A549 (cell line): ENCODE results near the gene KLHL36. TPM values are rescaled to one million over a fixed set of nuclear protein-coding genes. Genes with fewer than 3 reads are reported as not detected.

Experiments used
- ATAC-seq, 2 experiments: fragments of 200-7000 bp in 1 of 2; fragments of >200 bp in 1 of 2; cut with Nextera tagmentation in 1 of 2; cut with Tn5 transposase in 1 of 2; 3 replicates each; pipeline versions ENCODE4 v1.8.0 to v1.9.1; 2018 to 2020; ENCODE audit warnings: mild to moderate bottlenecking in 1 of 2, moderate library complexity in 1 of 2
- CTCF ChIA-PET: fragments of 300-600 bp; sonication (Branson Sonifier 250); formaldehyde crosslinking; extraction: SDS; loops from one replicate; lab custom pipeline; 2021; ENCODE audit warnings: antibody characterized with exemption, inconsistent platforms; lab: Yijun Ruan, JAX
- POLR2A ChIA-PET: fragments of 350-600 bp; formaldehyde crosslinking; extraction: SDS; loops from one replicate; lab custom pipeline; 2021; ENCODE audit warnings: antibody characterized with exemption, inconsistent platforms; lab: Yijun Ruan, JAX
- DNase-seq, 2 experiments: peaks; one replicate each; pipeline versions ENCODE4 v3.0.0 to v3.0.0-alpha.2; 2011 to 2016; ENCODE audit warnings: low read depth in 1 of 2, low spot score in 1 of 2
- FAIRE-seq: peaks from 2 replicates; lab custom pipeline; 2011; peaks lifted over from hg19 to GRCh38; lab: Jason Lieb, UNC
- H3K27ac ChIP-seq, 2 experiments: fragments of >200 bp; sonication (Bioruptor Twin); formaldehyde crosslinking; 3 replicates each; pipeline ENCODE4 v1.5.1; 2016 to 2017
- H3K4me1 ChIP-seq: fragments of >200 bp; sonication (Bioruptor Twin); formaldehyde crosslinking; 3 replicates; pipeline ENCODE4 v1.6.1; 2016
- H3K4me2 ChIP-seq: fragments of >200 bp; sonication (Bioruptor Twin); formaldehyde crosslinking; 3 replicates; pipeline ENCODE4 v1.6.1; 2016
- H3K4me3 ChIP-seq: fragments of >200 bp; sonication (Bioruptor Twin); formaldehyde crosslinking; 3 replicates; pipeline ENCODE4 v1.5.1; 2016
- H3K9me3 ChIP-seq: fragments of >200 bp; sonication (Bioruptor Twin); formaldehyde crosslinking; 3 replicates; pipeline ENCODE4 v1.6.1; 2016
- EP300 ChIP-seq, 2 experiments: fragments of >200 bp; sonication (Bioruptor Twin); formaldehyde crosslinking; IDR thresholded peaks; 2 replicates in 1 of 2; 3 replicates in 1 of 2; pipeline ENCODE4 v1.6.1; 2016 to 2017
- HOXA7 ChIP-seq: fragments of 250-450 bp; sonication (Bioruptor Pico); IDR thresholded peaks from 2 replicates; pipeline ENCODE4 v1.5.0; 2020; ENCODE audit warnings: mild to moderate bottlenecking, moderate library complexity
- JUN ChIP-seq, 2 experiments: fragments of >200 bp; sonication (Bioruptor Twin); formaldehyde crosslinking; IDR thresholded peaks; 2 replicates in 1 of 2; 3 replicates in 1 of 2; pipeline ENCODE4 v1.6.1; 2016 to 2017
- KDM5A ChIP-seq: fragments of 200-600 bp; sonication (generic); IDR thresholded peaks from 2 replicates; pipeline ENCODE4 v1.6.1; 2016; ENCODE audit warnings: antibody characterized with exemption, mild to moderate bottlenecking
- MYC ChIP-seq: IDR thresholded peaks from 2 replicates; pipeline ENCODE4 v1.6.1; 2012; ENCODE audit warnings: mild to moderate bottlenecking, inconsistent platforms, low read length, improper control_type of control experiment, borderline replicate concordance
- PHF8 ChIP-seq: fragments of 200-600 bp; sonication (generic); IDR thresholded peaks from 2 replicates; pipeline ENCODE4 v1.6.1; 2016; ENCODE audit warnings: low read depth, mild to moderate bottlenecking, antibody characterized with exemption, moderate library complexity, borderline replicate concordance
- POLR2A ChIP-seq: IDR thresholded peaks from 2 replicates; pipeline ENCODE4 v1.6.1; 2012; ENCODE audit warnings: mild to moderate bottlenecking, low read length
- SREBF2 ChIP-seq: fragments of 450-650 bp; IDR thresholded peaks from 2 replicates; pipeline ENCODE4 v1.6.1; 2014; ENCODE audit warnings: mild to moderate bottlenecking, moderate library complexity
- TFCP2L1 ChIP-seq: fragments of 250-450 bp; sonication (Bioruptor Pico); IDR thresholded peaks from 2 replicates; pipeline ENCODE4 v1.5.0; 2021; ENCODE audit warnings: mild to moderate bottlenecking
- ZSCAN20 ChIP-seq: fragments of 250-450 bp; sonication (Bioruptor Pico); IDR thresholded peaks from 2 replicates; pipeline ENCODE4 v1.8.0; 2022; ENCODE audit warnings: mild to moderate bottlenecking, moderate library complexity
- WGBS: methylation state at CpG from one replicate; pipeline ENCODE4 v1.1.6; 2017; ENCODE audit errors: missing lambda C conversion rate; 5-methylcytosine and 5-hydroxymethylcytosine counted together
- polyA plus RNA-seq, 4 experiments: library from polyadenylated mRNA; depleted of rRNA in 3 of 4; stranded (reverse); fragments of >200 nt; fragmentation: RNase III in 1 of 4; extraction: RNeasy Plus Mini Kit Qiagen cat#74134 plus additional on column Dnase treatment in 1 of 4; gene quantifications; 2 replicates in 3 of 4; 3 replicates in 1 of 4; pipeline ENCODE4 v1.2.3, GENCODE V29; 2011 to 2017
- TF ChIP-seq, protein P1 (sequence below): fragments of 250-450 bp; sonication (Bioruptor Pico); IDR thresholded peaks from 2 replicates; pipeline ENCODE4 v1.5.0; 2021; ENCODE audit warnings: mild to moderate bottlenecking, moderate library complexity, borderline replicate concordance
- TF ChIP-seq, protein P2 (sequence below): IDR thresholded peaks from 2 replicates; pipeline ENCODE4 v1.6.1; 2012; ENCODE audit warnings: low read depth, borderline replicate concordance
- TF ChIP-seq, protein P3 (sequence below): fragments of >200 bp; sonication (Bioruptor Twin); formaldehyde crosslinking; IDR thresholded peaks from 3 replicates; pipeline ENCODE4 v1.6.1; 2016
- TF ChIP-seq, protein P4 (sequence below): fragments of 250-450 bp; sonication (Bioruptor Pico); IDR thresholded peaks from 2 replicates; pipeline ENCODE4 v1.5.0; 2020; ENCODE audit warnings: low read depth, mild to moderate bottlenecking, moderate library complexity
- TF ChIP-seq, protein P5 (sequence below): fragments of 200-600 bp; sonication (generic); IDR thresholded peaks from 2 replicates; pipeline ENCODE4 v1.6.1; 2016; ENCODE audit warnings: antibody characterized with exemption, mild to moderate bottlenecking, moderate library complexity
- TF ChIP-seq, protein P6 (sequence below): IDR thresholded peaks from 2 replicates; pipeline ENCODE4 v1.6.1; 2012
- TF ChIP-seq, protein P7 (sequence below): fragments of 150-350 bp; IDR thresholded peaks from 2 replicates; pipeline ENCODE4 v1.6.1; 2014; ENCODE audit warnings: low read depth, mild to moderate bottlenecking, low read length

The KLHL36 gene
- polyA plus RNA-seq, 2 of the 4 experiments (the other 2 are of a cell fraction): 20.0 to 21.0 TPM

DNA sequence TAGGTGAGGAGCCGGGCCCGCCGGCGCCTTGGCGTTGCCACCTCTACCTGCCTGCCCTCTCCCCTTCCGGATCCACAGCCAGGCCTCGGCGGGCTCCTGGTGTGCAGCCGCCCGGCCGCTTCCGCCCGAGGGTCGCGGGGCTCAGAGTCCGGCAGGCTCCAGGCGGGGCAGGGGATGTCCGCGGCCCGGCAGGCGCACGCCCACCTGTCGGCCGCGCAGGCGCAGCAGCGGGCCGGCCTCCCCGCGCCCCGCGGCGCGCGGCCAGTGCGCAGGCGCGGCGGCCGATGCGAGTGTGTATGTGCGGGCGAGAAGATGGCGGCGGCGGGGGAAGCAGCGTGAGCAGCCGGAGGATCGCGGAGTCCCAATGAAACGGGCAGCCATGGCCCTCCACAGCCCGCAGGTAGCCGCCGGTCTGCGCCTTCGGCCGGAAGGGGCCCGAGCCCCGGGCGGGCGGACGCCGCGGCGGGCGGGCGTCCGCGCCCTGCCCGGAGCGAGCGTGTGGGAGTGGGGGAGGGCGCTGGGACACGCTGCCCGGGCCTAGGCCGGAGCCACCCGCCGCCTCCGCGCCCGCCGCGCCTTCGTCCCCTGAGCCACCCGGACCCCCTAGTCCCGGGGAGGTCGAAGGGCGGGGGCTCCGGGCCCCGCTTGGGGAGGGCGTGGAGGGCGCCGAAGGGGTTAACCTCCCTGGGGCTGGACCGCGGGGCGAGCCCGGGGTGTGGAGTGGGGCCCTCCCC lies 51.6 kb downstream of the KLHL36 start, which contains the start of gene USP10:
Gene USP10, plus strand, starts transcription at position 289 of the 734 bp plus-strand sequence. Its CDS starts 91 bp downstream, at position 380.
- Histone ChIP-seq H3K27ac (peak within 1 kb of the TSS; percentile 95 to 99), H3K4me2 (peak within 1 kb of the TSS; percentile 97), H3K4me3 (peak within 1 kb of the TSS; percentile 100), H3K4me1 (peaks cover 30% of the 10 kb centered on the region), H3K9me3 (no peaks in the 10 kb centered on the region)
- POLR2A ChIA-PET: interaction anchor here (1.3 to 1.4 kb wide), 2 partner anchors 28 to 30 kb away, joined by 3 to 4 read pairs; no protein-coding TSS in a partner anchor
- WGBS: 3% methylated on average over 14 of the region's 97 CpGs
- ATAC-seq (peak; percentile 89 to 95), DNase-seq (peak; percentile 81 to 88), FAIRE-seq (no peak)
- TF ChIP-seq KDM5A (no peak), POLR2A (peak; percentile 80), SREBF2 (no peak), JUN (IDR thresholded peaks at IDR 0.05) (peak; percentile 60 to 86; a peak in 4 of 5 replicates), PHF8 (peak; percentile 47; the same call in 1 of the 2 replicates), MYC (peak; percentile 76; the same call in 1 of the 2 replicates), HOXA7 (CRISPR knock-in tag) (no peak)
- TF ChIP-seq, protein P1, sequence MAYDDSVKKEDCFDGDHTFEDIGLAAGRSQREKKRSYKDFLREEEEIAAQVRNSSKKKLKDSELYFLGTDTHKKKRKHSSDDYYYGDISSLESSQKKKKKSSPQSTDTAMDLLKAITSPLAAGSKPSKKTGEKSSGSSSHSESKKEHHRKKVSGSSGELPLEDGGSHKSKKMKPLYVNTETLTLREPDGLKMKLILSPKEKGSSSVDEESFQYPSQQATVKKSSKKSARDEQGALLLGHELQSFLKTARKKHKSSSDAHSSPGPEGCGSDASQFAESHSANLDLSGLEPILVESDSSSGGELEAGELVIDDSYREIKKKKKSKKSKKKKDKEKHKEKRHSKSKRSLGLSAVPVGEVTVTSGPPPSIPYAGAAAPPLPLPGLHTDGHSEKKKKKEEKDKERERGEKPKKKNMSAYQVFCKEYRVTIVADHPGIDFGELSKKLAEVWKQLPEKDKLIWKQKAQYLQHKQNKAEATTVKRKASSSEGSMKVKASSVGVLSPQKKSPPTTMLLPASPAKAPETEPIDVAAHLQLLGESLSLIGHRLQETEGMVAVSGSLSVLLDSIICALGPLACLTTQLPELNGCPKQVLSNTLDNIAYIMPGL (CRISPR knock-in tag): 0 out of 2 replicates have a peak, but pooled peaks have one; percentile 24
- TF ChIP-seq, protein P2, sequence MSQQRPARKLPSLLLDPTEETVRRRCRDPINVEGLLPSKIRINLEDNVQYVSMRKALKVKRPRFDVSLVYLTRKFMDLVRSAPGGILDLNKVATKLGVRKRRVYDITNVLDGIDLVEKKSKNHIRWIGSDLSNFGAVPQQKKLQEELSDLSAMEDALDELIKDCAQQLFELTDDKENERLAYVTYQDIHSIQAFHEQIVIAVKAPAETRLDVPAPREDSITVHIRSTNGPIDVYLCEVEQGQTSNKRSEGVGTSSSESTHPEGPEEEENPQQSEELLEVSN: peak; percentile 14; the same call in 1 of the 2 replicates
- TF ChIP-seq, protein P3, sequence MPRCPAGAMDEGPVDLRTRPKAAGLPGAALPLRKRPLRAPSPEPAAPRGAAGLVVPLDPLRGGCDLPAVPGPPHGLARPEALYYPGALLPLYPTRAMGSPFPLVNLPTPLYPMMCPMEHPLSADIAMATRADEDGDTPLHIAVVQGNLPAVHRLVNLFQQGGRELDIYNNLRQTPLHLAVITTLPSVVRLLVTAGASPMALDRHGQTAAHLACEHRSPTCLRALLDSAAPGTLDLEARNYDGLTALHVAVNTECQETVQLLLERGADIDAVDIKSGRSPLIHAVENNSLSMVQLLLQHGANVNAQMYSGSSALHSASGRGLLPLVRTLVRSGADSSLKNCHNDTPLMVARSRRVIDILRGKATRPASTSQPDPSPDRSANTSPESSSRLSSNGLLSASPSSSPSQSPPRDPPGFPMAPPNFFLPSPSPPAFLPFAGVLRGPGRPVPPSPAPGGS: peak; percentile 75; the same call in 2 of the 3 replicates
- CTCF ChIA-PET: interaction anchor here (1.4 to 1.9 kb wide), 5 partner anchors 12 to 77 kb away, joined by 4 to 14 read pairs (median 7); no protein-coding TSS in a partner anchor

DNA sequence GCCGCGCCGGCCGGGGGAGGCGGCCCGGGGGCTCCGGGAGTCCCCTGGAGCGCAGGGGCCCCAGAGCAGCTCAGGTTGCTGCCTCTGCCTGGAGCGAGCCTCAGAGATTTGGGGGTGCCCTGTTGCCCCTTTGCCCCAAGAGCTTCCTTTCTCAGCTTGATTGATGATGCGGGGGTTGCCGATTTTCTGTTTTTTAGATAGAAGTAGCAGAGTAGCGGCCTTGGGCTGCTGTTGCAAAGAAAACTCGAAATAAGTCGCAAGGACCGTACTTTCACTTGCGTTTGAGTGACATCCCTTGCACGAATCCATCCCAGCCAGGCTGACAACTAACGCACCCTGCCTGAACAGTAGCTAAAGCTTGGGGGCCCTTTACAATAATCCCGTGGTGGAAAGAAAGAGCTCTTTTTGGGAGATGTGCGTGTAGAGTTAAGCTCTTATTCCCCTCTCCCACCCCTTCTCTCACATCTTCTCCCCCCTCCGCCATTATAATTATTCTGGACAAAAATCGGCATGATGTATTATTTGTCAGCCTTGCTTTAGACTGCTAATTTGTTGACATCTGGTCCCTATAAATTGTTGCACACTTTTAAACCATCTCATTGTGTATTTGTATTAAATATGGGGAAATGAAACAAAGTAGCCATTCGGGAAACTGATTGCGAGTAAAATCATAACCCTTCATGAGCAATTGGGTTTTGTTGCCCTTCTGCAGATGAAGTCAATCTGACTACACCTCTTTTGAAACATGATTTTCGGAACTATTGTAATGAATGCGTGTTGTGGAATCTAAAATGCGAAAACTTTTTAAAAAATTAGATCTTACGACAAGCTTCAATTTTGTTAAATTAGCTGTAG lies 52.4 kb downstream of the KLHL36 start:
- ATAC-seq: peak; percentile 21 to 56; a peak in 4 of 6 replicates
- Histone ChIP-seq H3K4me3 (peak overlapping the region; percentile 100), H3K4me2 (peak overlapping the region; percentile 97), H3K4me1 (peaks cover 30% of the 10 kb centered on the region), H3K27ac (peak overlapping the region; percentile 95 to 99), H3K9me3 (no peaks in the 10 kb centered on the region)
- TF ChIP-seq, protein P4, sequence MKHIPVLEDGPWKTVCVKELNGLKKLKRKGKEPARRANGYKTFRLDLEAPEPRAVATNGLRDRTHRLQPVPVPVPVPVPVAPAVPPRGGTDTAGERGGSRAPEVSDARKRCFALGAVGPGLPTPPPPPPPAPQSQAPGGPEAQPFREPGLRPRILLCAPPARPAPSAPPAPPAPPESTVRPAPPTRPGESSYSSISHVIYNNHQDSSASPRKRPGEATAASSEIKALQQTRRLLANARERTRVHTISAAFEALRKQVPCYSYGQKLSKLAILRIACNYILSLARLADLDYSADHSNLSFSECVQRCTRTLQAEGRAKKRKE: no peak
- TF ChIP-seq, protein P5, sequence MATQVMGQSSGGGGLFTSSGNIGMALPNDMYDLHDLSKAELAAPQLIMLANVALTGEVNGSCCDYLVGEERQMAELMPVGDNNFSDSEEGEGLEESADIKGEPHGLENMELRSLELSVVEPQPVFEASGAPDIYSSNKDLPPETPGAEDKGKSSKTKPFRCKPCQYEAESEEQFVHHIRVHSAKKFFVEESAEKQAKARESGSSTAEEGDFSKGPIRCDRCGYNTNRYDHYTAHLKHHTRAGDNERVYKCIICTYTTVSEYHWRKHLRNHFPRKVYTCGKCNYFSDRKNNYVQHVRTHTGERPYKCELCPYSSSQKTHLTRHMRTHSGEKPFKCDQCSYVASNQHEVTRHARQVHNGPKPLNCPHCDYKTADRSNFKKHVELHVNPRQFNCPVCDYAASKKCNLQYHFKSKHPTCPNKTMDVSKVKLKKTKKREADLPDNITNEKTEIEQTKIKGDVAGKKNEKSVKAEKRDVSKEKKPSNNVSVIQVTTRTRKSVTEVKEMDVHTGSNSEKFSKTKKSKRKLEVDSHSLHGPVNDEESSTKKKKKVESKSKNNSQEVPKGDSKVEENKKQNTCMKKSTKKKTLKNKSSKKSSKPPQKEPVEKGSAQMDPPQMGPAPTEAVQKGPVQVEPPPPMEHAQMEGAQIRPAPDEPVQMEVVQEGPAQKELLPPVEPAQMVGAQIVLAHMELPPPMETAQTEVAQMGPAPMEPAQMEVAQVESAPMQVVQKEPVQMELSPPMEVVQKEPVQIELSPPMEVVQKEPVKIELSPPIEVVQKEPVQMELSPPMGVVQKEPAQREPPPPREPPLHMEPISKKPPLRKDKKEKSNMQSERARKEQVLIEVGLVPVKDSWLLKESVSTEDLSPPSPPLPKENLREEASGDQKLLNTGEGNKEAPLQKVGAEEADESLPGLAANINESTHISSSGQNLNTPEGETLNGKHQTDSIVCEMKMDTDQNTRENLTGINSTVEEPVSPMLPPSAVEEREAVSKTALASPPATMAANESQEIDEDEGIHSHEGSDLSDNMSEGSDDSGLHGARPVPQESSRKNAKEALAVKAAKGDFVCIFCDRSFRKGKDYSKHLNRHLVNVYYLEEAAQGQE: no peak
- TF ChIP-seq MYC (no peak), KDM5A (no peak), EP300 (IDR thresholded peaks at IDR 0.05) (no peak), ZSCAN20 (no peak), TFCP2L1 (CRISPR knock-in tag) (no peak)
- TF ChIP-seq, protein P6, sequence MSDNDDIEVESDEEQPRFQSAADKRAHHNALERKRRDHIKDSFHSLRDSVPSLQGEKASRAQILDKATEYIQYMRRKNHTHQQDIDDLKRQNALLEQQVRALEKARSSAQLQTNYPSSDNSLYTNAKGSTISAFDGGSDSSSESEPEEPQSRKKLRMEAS: no peak
- TF ChIP-seq, protein P7, sequence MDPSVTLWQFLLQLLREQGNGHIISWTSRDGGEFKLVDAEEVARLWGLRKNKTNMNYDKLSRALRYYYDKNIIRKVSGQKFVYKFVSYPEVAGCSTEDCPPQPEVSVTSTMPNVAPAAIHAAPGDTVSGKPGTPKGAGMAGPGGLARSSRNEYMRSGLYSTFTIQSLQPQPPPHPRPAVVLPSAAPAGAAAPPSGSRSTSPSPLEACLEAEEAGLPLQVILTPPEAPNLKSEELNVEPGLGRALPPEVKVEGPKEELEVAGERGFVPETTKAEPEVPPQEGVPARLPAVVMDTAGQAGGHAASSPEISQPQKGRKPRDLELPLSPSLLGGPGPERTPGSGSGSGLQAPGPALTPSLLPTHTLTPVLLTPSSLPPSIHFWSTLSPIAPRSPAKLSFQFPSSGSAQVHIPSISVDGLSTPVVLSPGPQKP: no peak
- DNase-seq: peak; percentile 13 to 29
- ChIA-PET CTCF (interaction anchor here (1.4 to 1.9 kb wide), 5 partner anchors 11 to 78 kb away, joined by 4 to 14 read pairs (median 7); no protein-coding TSS in a partner anchor), POLR2A (interaction anchor here (1.1 to 1.4 kb wide), 3 partner anchors 19 to 29 kb away, joined by 3 to 4 read pairs (median 4); no protein-coding TSS in a partner anchor)
- no peak for FAIRE-seq
- 5% methylated on average over 19 of the region's 28 CpGs for WGBS
